ENCODE results near the gene DLEC1.

DNA sequence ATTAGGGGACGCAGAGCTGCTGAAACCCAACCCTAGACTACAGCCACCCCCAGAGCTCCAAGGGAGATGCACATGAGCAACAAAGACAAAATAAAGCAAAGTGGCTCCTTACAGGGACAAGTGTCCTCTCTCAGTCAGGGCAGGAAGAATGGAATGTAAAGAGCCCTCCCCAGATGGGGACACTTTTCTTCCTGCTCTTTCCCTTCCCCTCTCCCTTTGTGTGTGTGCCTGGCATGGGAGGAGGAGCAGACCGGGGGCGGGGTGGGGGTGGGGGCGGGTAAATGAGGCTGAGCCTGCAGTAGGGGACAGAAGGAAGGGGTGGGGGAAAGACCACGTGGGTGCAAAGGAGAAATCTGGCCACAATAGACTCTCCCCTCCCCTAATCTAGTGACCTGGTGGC lies 60.5 kb downstream of the DLEC1 start:
- TF ChIP-seq POLR2AphosphoS5 (IDR thresholded peaks at IDR 0.05; ENCODE audit: low read depth, low read length) (no peak), SIN3A (IDR thresholded peaks at IDR 0.05; ENCODE audit: borderline replicate concordance, insufficient read depth, low read length) (no peak)
- TF ChIP-seq, protein P1, sequence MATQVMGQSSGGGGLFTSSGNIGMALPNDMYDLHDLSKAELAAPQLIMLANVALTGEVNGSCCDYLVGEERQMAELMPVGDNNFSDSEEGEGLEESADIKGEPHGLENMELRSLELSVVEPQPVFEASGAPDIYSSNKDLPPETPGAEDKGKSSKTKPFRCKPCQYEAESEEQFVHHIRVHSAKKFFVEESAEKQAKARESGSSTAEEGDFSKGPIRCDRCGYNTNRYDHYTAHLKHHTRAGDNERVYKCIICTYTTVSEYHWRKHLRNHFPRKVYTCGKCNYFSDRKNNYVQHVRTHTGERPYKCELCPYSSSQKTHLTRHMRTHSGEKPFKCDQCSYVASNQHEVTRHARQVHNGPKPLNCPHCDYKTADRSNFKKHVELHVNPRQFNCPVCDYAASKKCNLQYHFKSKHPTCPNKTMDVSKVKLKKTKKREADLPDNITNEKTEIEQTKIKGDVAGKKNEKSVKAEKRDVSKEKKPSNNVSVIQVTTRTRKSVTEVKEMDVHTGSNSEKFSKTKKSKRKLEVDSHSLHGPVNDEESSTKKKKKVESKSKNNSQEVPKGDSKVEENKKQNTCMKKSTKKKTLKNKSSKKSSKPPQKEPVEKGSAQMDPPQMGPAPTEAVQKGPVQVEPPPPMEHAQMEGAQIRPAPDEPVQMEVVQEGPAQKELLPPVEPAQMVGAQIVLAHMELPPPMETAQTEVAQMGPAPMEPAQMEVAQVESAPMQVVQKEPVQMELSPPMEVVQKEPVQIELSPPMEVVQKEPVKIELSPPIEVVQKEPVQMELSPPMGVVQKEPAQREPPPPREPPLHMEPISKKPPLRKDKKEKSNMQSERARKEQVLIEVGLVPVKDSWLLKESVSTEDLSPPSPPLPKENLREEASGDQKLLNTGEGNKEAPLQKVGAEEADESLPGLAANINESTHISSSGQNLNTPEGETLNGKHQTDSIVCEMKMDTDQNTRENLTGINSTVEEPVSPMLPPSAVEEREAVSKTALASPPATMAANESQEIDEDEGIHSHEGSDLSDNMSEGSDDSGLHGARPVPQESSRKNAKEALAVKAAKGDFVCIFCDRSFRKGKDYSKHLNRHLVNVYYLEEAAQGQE (IDR thresholded peaks at IDR 0.05; ENCODE audit: insufficient read depth in 1 of 2, low read depth in 2 of 2, low read length in 2 of 2): no peak

Data from PFSK-1 (cell line).